Vagina (tissue), 2 donors: ENCODE measurements around the gene ACOX3.

Experiments used
- CTCF ChIP-seq, 3 experiments: fragments of 450-650 bp in 2 of 3; fragments of 200-600 bp in 1 of 3; sonication (generic) in 1 of 3; IDR thresholded peaks; one replicate each; pipeline ENCODE4 v1.5.1; 2017 to 2019; ENCODE audit warnings: antibody characterized with exemption in 3 of 3, mild to moderate bottlenecking in 2 of 3, moderate library complexity in 2 of 3
- POLR2AphosphoS5 ChIP-seq, 2 donors: sonication (generic); formaldehyde crosslinking; IDR thresholded peaks; one replicate each; pipeline ENCODE4 v1.9.0; 2017; ENCODE audit warnings: antibody characterized with exemption in 2 of 2, mild to moderate bottlenecking in 2 of 2, low read depth in 1 of 2; ENCODE audit not compliant: insufficient read depth in 1 of 2

GRCh38 chr4:8347660-8348059, 92.9 kb downstream of the ACOX3 start:
- TF ChIP-seq CTCF (IDR thresholded peaks at IDR 0.05) (no peak), POLR2AphosphoS5 (IDR thresholded peaks at IDR 0.05; ENCODE audit: insufficient read depth in 1 of 2, low read depth in 1 of 2) (no peak)
